H1 (cell line): ENCODE results near the gene ENOPH1. TPM values are rescaled to one million over a fixed set of nuclear protein-coding genes. Genes with fewer than 3 reads are reported as not detected.

ENCODE experiments used
- CTCF ChIA-PET: fragments of 300-600 bp; sonication (Branson Sonifier 250); formaldehyde crosslinking; loops from one replicate; lab custom pipeline; 2021; ENCODE audit not compliant: partially characterized antibody; lab: Charles Lee
- POLR2A ChIA-PET: fragments of 300-600 bp; sonication (Branson Sonifier 250); formaldehyde crosslinking; loops from one replicate; lab custom pipeline; 2021; ENCODE audit warnings: inconsistent platforms; ENCODE audit not compliant: partially characterized antibody; lab: Charles Lee
- DNase-seq, 2 experiments: peaks; one replicate each; pipeline versions ENCODE4 v3.0.0 to v3.0.0-alpha.2; 2010 to 2022; ENCODE audit warnings: low spot score in 2 of 2, low read depth in 1 of 2, mixed read lengths in 1 of 2
- FAIRE-seq: peaks from 2 replicates; lab custom pipeline; 2011; peaks lifted over from hg19 to GRCh38; lab: Jason Lieb, UNC
- H2AFZ ChIP-seq: 2 replicates; pipeline ENCODE4 v1.8.1; 2012; ENCODE audit warnings: low read length, inconsistent platforms
- H2AK5ac ChIP-seq: 2 replicates; pipeline ENCODE4 v1.6.1; 2013; ENCODE audit warnings: low read depth, low read length
- H2BK120ac ChIP-seq: replicated peaks from 2 replicates; pipeline ENCODE3; 2013; ENCODE audit warnings: low read depth, low read length, inconsistent platforms
- H2BK12ac ChIP-seq: 2 replicates; pipeline ENCODE4 v1.6.1; 2013; ENCODE audit warnings: low read depth, low read length
- H2BK15ac ChIP-seq: 2 replicates; pipeline ENCODE4 v1.6.1; 2013; ENCODE audit warnings: low read length
- H2BK20ac ChIP-seq: 2 replicates; pipeline ENCODE4 v1.6.1; 2013; ENCODE audit warnings: low read length
- H2BK5ac ChIP-seq: 2 replicates; pipeline ENCODE4 v1.6.1; 2013; ENCODE audit warnings: low read depth, low read length
- H3K14ac ChIP-seq: 2 replicates; pipeline ENCODE4 v1.6.1; 2013; ENCODE audit warnings: inconsistent platforms; ENCODE audit not compliant: insufficient read length
- H3K18ac ChIP-seq: 2 replicates; pipeline ENCODE4 v1.6.1; 2013; ENCODE audit warnings: low read length; ENCODE audit errors: extremely low read depth
- H3K23ac ChIP-seq: 2 replicates; pipeline ENCODE4 v1.6.1; 2013; ENCODE audit warnings: inconsistent platforms; ENCODE audit not compliant: insufficient read length
- H3K23me2 ChIP-seq: 2 replicates; pipeline ENCODE4 v1.6.1; 2013; ENCODE audit warnings: low read depth, low read length
- H3K27ac ChIP-seq: 2 replicates; pipeline ENCODE4 v1.6.1; 2011; ENCODE audit warnings: low read depth, low read length, inconsistent platforms
- H3K27me3 ChIP-seq, 4 experiments: replicated peaks in 1 of 4; 1 replicate in 1 of 4; 2 replicates in 3 of 4; pipeline versions ENCODE4 v1.6.1 to v1.8.1; 2011 to 2013; ENCODE audit warnings: low read length in 3 of 4, mild to moderate bottlenecking in 3 of 4, inconsistent platforms in 2 of 4, mixed read lengths in 2 of 4, moderate library complexity in 1 of 4; ENCODE audit not compliant: control insufficient read depth in 3 of 4, insufficient read depth in 3 of 4; ENCODE audit errors: extremely low read depth in 1 of 4
- H3K36me3 ChIP-seq, 4 experiments: 2 replicates each; pipeline versions ENCODE4 v1.6.1 to v1.8.1; 2011 to 2013; ENCODE audit warnings: mild to moderate bottlenecking in 4 of 4, low read length in 3 of 4, moderate library complexity in 2 of 4, control low read depth in 1 of 4, inconsistent platforms in 1 of 4; ENCODE audit not compliant: insufficient read depth in 4 of 4, control insufficient read depth in 2 of 4
- H3K4ac ChIP-seq: replicated peaks from 2 replicates; pipeline ENCODE3; 2013; ENCODE audit warnings: low read length, low read depth, mixed read lengths, inconsistent platforms; ENCODE audit not compliant: insufficient read length
- H3K4me1 ChIP-seq, 4 experiments: replicated peaks in 1 of 4; 1 replicate in 1 of 4; 2 replicates in 3 of 4; pipeline versions ENCODE4 v1.6.1 to v1.8.1; 2011 to 2013; ENCODE audit warnings: low read length in 3 of 4, inconsistent platforms in 2 of 4, mixed read lengths in 1 of 4; ENCODE audit not compliant: insufficient read depth in 4 of 4, control insufficient read depth in 3 of 4
- H3K4me2 ChIP-seq, 2 experiments: 2 replicates each; pipeline versions ENCODE4 v1.6.1 to v1.8.1; 2011 to 2013; ENCODE audit warnings: low read depth in 2 of 2, low read length in 2 of 2, control low read depth in 1 of 2, inconsistent platforms in 1 of 2, mild to moderate bottlenecking in 1 of 2; ENCODE audit not compliant: insufficient read depth in 1 of 2
- H3K4me3 ChIP-seq, 4 experiments: fragments of 200-600, 300-600 bp in 1 of 4; sonication (generic), shearing (Covaris generic), sonication (Bioruptor Twin) in 1 of 4; 2 replicates each; pipeline versions ENCODE4 v1.5.1 to v1.8.1; 2011 to 2016; ENCODE audit warnings: low read length in 4 of 4, low read depth in 3 of 4, control low read depth in 2 of 4, inconsistent platforms in 2 of 4, mild to moderate bottlenecking in 2 of 4, mixed read lengths in 1 of 4, moderate library complexity in 1 of 4; ENCODE audit not compliant: insufficient read depth in 2 of 4; ENCODE audit errors: extremely low read depth in 1 of 4
- H3K56ac ChIP-seq: replicated peaks from 2 replicates; pipeline ENCODE3; 2013; ENCODE audit warnings: low read depth, mild to moderate bottlenecking, mixed read lengths, low read length, inconsistent platforms; ENCODE audit not compliant: insufficient read length
- H3K79me1 ChIP-seq: 2 replicates; pipeline ENCODE4 v1.6.1; 2013; ENCODE audit warnings: low read depth, low read length, control low read depth
- H3K79me2 ChIP-seq, 2 experiments: 2 replicates each; pipeline versions ENCODE4 v1.6.1 to v1.8.1; 2012 to 2013; ENCODE audit warnings: low read length in 2 of 2, mild to moderate bottlenecking in 2 of 2, inconsistent platforms in 1 of 2; ENCODE audit not compliant: insufficient read depth in 2 of 2, control insufficient read depth in 1 of 2
- H3K9ac ChIP-seq, 4 experiments: replicated peaks in 1 of 4; 1 replicate in 1 of 4; 2 replicates in 3 of 4; pipeline versions ENCODE4 v1.6.1 to v1.8.1; 2011 to 2013; ENCODE audit warnings: low read depth in 3 of 4, low read length in 3 of 4, control low read depth in 2 of 4, mild to moderate bottlenecking in 2 of 4, moderate library complexity in 2 of 4, inconsistent platforms in 1 of 4; ENCODE audit errors: extremely low read depth in 1 of 4
- H3K9me3 ChIP-seq, 2 experiments: 2 replicates each; pipeline versions ENCODE4 v1.6.1 to v1.8.1; 2012 to 2013; ENCODE audit warnings: mild to moderate bottlenecking in 2 of 2, moderate library complexity in 2 of 2, control low read depth in 1 of 2, inconsistent platforms in 1 of 2, low read depth in 1 of 2, low read length in 1 of 2, mixed read lengths in 1 of 2; ENCODE audit not compliant: insufficient read depth in 2 of 2
- H4K20me1 ChIP-seq, 2 experiments: replicated peaks in 1 of 2; 2 replicates each; pipeline versions ENCODE3 to v1.8.1; 2011 to 2013; ENCODE audit warnings: inconsistent platforms in 2 of 2, low read length in 2 of 2, mild to moderate bottlenecking in 1 of 2; ENCODE audit not compliant: insufficient read depth in 2 of 2, control insufficient read depth in 1 of 2
- H4K5ac ChIP-seq: 2 replicates; pipeline ENCODE4 v1.6.1; 2013; ENCODE audit warnings: low read length, low read depth, mixed read lengths, inconsistent platforms; ENCODE audit not compliant: insufficient read length
- H4K8ac ChIP-seq: 2 replicates; pipeline ENCODE4 v1.8.0; 2013; ENCODE audit warnings: mild to moderate bottlenecking, moderate library complexity, low read length, inconsistent platforms; ENCODE audit not compliant: insufficient read depth; ENCODE audit errors: extremely low read depth
- H4K91ac ChIP-seq: replicated peaks from 2 replicates; pipeline ENCODE3; 2013; ENCODE audit warnings: low read length, mixed read lengths, inconsistent platforms; ENCODE audit not compliant: insufficient read length
- CHD2 ChIP-seq: IDR thresholded peaks from 2 replicates; pipeline ENCODE4 v1.6.1; 2012; ENCODE audit warnings: low read length, improper control_type of control experiment
- EP300 ChIP-seq, 2 experiments: IDR thresholded peaks; 1 replicate in 1 of 2; 2 replicates in 1 of 2; pipeline ENCODE4 v1.6.1; 2011 to 2012; ENCODE audit warnings: low read depth in 2 of 2, low read length in 2 of 2, mild to moderate bottlenecking in 2 of 2, borderline replicate concordance in 1 of 2, inconsistent platforms in 1 of 2, moderate library complexity in 1 of 2
- GABPA ChIP-seq: IDR thresholded peaks from 2 replicates; pipeline ENCODE4 v1.6.1; 2011; ENCODE audit warnings: mild to moderate bottlenecking, low read length, moderate library complexity, borderline replicate concordance; ENCODE audit not compliant: insufficient read depth
- HDAC2 ChIP-seq, 2 experiments: fragments of 300-600 bp in 1 of 2; sonication (generic) in 1 of 2; IDR thresholded peaks; 2 replicates each; pipeline ENCODE4 v1.6.1; 2011 to 2012; ENCODE audit warnings: low read depth in 2 of 2, low read length in 2 of 2, mild to moderate bottlenecking in 2 of 2, moderate library complexity in 2 of 2, borderline replicate concordance in 1 of 2, inconsistent platforms in 1 of 2
- KDM1A ChIP-seq: fragments of 200-600, 300-600 bp; sonication (generic); IDR thresholded peaks from 2 replicates; pipeline ENCODE4 v1.7.1; 2016; ENCODE audit warnings: mild to moderate bottlenecking, low read length, borderline replicate concordance
- MAFK ChIP-seq: IDR thresholded peaks from 2 replicates; pipeline ENCODE4 v1.6.1; 2012; ENCODE audit warnings: low read depth, mild to moderate bottlenecking, improper control_type of control experiment, low read length
- RFX5 ChIP-seq: IDR thresholded peaks from 2 replicates; pipeline ENCODE4 v1.6.1; 2011; ENCODE audit warnings: low read depth, low read length, improper control_type of control experiment, borderline replicate concordance
- WGBS, 2 experiments: shearing (Covaris generic) in 1 of 2; methylation state at CpG; one replicate each; pipeline versions ENCODE4 v1.1.6 to v1.1.7; 2013 to 2015; ENCODE audit warnings: low lambda C conversion rate in 2 of 2, mixed read lengths in 2 of 2, inconsistent platforms in 1 of 2, low coverage in 1 of 2, missing lambda C conversion rate in 1 of 2; ENCODE audit not compliant: insufficient replicate concordance in 2 of 2, insufficient coverage in 1 of 2, insufficient read length in 1 of 2; ENCODE audit errors: extremely low coverage in 1 of 2, missing lambda C conversion rate in 1 of 2; 5-methylcytosine and 5-hydroxymethylcytosine counted together
- polyA plus RNA-seq, 7 experiments: library from polyadenylated mRNA; depleted of rRNA in 3 of 7; stranded (reverse) in 5 of 7; unstranded in 2 of 7; fragments of >200 nt in 5 of 7; fragments of 200-250 nt in 2 of 7; gene quantifications; 1 replicate in 5 of 7; 2 replicates in 1 of 7; 4 replicates in 1 of 7; pipeline versions ENCODE4 v1.2.1 to v1.2.3, GENCODE V29; 2011 to 2013; ENCODE audit warnings: missing spikeins in 2 of 7, mixed read lengths in 2 of 7
- total RNA-seq: library from RNA; stranded (reverse); fragmentation: NEBNext Ultra II Directional; extraction: Animal tissue kit (Norgen Biotek cat#: 25700); gene quantifications from 2 replicates; pipeline ENCODE4 v1.2.1, GENCODE V29; 2021
- TF ChIP-seq, protein P1 (sequence below), 3 experiments: IDR thresholded peaks; 1 replicate in 2 of 3; 2 replicates in 1 of 3; pipeline versions ENCODE4 v1.5.1 to v1.6.1; 2011; ENCODE audit warnings: low read length in 3 of 3, mild to moderate bottlenecking in 3 of 3, inconsistent platforms in 2 of 3, low read depth in 1 of 3, moderate library complexity in 1 of 3; ENCODE audit not compliant: insufficient read depth in 1 of 3; ENCODE audit errors: control extremely low read depth in 1 of 3
- TF ChIP-seq, protein P2 (sequence below): IDR thresholded peaks from 2 replicates; pipeline ENCODE4 v1.6.1; 2011; ENCODE audit warnings: low read length, improper control_type of control experiment

The ENOPH1 gene
- total and polyA plus RNA-seq, 2 of the 8 experiments (the other 6 are each of a cell fraction or from before 2014, with no cell fraction given) = 25.1 to 89.3 TPM

DNA sequence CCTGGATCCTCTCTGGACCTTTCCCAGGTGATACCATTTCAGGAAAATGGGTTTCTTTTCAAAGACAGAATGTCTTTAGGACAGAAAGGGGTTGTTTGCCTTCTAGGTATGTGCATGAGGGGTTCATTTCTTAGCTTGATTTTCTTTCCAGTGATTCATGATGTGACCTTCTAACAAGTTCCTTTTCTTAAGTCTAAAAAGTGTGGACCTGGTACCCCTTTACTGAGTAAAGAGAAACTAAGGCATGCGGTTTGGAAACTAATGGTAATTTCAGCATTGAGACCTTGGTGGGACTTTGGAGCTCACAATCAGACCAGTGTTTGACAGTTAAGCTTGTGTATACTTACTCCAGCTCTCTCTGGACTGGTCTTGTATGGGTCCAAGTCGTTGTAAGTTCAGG, 8.7 kb downstream of the ENOPH1 start:
- no peak for FAIRE-seq
- no peaks in the 10 kb centered on the region for H3K9me3 ChIP-seq
- POLR2A ChIA-PET = interaction anchor here (1.3 to 11.4 kb wide), 4 partner anchors 9 to 72 kb away, joined by 3 to 126 read pairs (median 7); partner anchors contain the start of genes ENOPH1 and HNRNPDL
- TF ChIP-seq EP300 (IDR thresholded peaks at IDR 0.05; ENCODE audit: borderline replicate concordance in 1 of 2, low read depth in 2 of 2, low read length in 2 of 2) (no peak), CHD2 (no peak), MAFK (no peak), GABPA (no peak), HDAC2 (IDR thresholded peaks at IDR 0.05; ENCODE audit: borderline replicate concordance in 1 of 2, low read depth in 2 of 2, low read length in 2 of 2) (no peak), KDM1A (no peak), RFX5 (no peak)
- TF ChIP-seq, protein P1, sequence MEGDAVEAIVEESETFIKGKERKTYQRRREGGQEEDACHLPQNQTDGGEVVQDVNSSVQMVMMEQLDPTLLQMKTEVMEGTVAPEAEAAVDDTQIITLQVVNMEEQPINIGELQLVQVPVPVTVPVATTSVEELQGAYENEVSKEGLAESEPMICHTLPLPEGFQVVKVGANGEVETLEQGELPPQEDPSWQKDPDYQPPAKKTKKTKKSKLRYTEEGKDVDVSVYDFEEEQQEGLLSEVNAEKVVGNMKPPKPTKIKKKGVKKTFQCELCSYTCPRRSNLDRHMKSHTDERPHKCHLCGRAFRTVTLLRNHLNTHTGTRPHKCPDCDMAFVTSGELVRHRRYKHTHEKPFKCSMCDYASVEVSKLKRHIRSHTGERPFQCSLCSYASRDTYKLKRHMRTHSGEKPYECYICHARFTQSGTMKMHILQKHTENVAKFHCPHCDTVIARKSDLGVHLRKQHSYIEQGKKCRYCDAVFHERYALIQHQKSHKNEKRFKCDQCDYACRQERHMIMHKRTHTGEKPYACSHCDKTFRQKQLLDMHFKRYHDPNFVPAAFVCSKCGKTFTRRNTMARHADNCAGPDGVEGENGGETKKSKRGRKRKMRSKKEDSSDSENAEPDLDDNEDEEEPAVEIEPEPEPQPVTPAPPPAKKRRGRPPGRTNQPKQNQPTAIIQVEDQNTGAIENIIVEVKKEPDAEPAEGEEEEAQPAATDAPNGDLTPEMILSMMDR (IDR thresholded peaks at IDR 0.05; ENCODE audit: control extremely low read depth in 1 of 3, insufficient read depth in 1 of 3, low read depth in 1 of 3, low read length in 3 of 3) = no peak
- TF ChIP-seq, protein P2, sequence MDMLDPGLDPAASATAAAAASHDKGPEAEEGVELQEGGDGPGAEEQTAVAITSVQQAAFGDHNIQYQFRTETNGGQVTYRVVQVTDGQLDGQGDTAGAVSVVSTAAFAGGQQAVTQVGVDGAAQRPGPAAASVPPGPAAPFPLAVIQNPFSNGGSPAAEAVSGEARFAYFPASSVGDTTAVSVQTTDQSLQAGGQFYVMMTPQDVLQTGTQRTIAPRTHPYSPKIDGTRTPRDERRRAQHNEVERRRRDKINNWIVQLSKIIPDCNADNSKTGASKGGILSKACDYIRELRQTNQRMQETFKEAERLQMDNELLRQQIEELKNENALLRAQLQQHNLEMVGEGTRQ = no peak

More for the DNA sequence above, 8.7 kb downstream of the ENOPH1 start:
- peaks cover 66 to 100% of the 10 kb centered on the region in 2 experiments for H3K79me2 ChIP-seq
- peaks cover 0 to 14% (median 3%) of the 10 kb centered on the region in 4 experiments; a peak in 3 of 8 replicates for H3K36me3 ChIP-seq
- no peak overlapping the region for H2AFZ ChIP-seq
- H3K14ac ChIP-seq = no peak overlapping the region
- H2BK12ac ChIP-seq = no peak overlapping the region
- CTCF ChIA-PET = interaction anchor here (0.8 to 2.5 kb wide), 4 partner anchors 10 to 78 kb away, joined by 3 to 9 read pairs (median 3); no protein-coding TSS in a partner anchor
- H2BK120ac ChIP-seq = no peak overlapping the region
- H2BK20ac ChIP-seq = no peak overlapping the region
- H3K27me3 ChIP-seq = no peaks in the 10 kb centered on the region
- H3K56ac ChIP-seq = no peak overlapping the region
- no peaks in the 10 kb centered on the region for H3K23me2 ChIP-seq
- no peak overlapping the region for H4K5ac ChIP-seq
- 81% methylated on average over 2 of the region's 2 CpGs; no CpG with 5 or more reads in 1 of the 2 experiments for WGBS, 2 experiments
- no peak overlapping the region for H2AK5ac ChIP-seq
- H3K18ac ChIP-seq = no peak overlapping the region
- peaks cover 0 to 7% (median 0%) of the 10 kb centered on the region in 4 experiments; a peak in 2 of 7 replicates for H3K4me1 ChIP-seq
- peaks cover 10 to 30% of the 10 kb centered on the region in 2 experiments for H4K20me1 ChIP-seq
- DNase-seq = no peak
- no peak overlapping the region for H3K23ac ChIP-seq
- H2BK5ac ChIP-seq = no peak overlapping the region
- no peak overlapping the region for H3K4ac ChIP-seq
- no peak overlapping the region for H4K8ac ChIP-seq
- no peak overlapping the region for H3K4me3 ChIP-seq
- no peak overlapping the region for H4K91ac ChIP-seq
- no peak overlapping the region for H2BK15ac ChIP-seq
- H3K79me1 ChIP-seq = peaks cover 3% of the 10 kb centered on the region; the same call in 1 of the 2 replicates
- H3K4me2 ChIP-seq = no peak overlapping the region
- H3K27ac ChIP-seq = no peak overlapping the region
- no peak overlapping the region for H3K9ac ChIP-seq
